Upper lobe of right lung (tissue), 1 donor: Measurements from ENCODE around the gene CNNM1. TPM values are rescaled to one million over a fixed set of nuclear protein-coding genes. Genes with fewer than 3 reads are reported as not detected.

Experiments
- ATAC-seq: fragments of 200-7000 bp; cut with Tn5 transposase; one replicate; pipeline ENCODE4 v1.9.1; 2020; ENCODE audit warnings: mild to moderate bottlenecking, moderate library complexity
- DNase-seq: peaks from one replicate; pipeline ENCODE4 v3.0.0-alpha.2; 2020
- H3K27ac ChIP-seq: fragments of 200-600 bp; one replicate; pipeline ENCODE4 v1.8.0; 2022
- H3K27me3 ChIP-seq: fragments of 200-600 bp; one replicate; pipeline ENCODE4 v1.8.0; 2022; ENCODE audit warnings: mild to moderate bottlenecking
- H3K36me3 ChIP-seq: fragments of 200-600 bp; one replicate; pipeline ENCODE4 v1.8.0; 2022
- H3K4me1 ChIP-seq: fragments of 200-600 bp; one replicate; pipeline ENCODE4 v1.8.0; 2022
- H3K4me3 ChIP-seq: fragments of 200-600 bp; one replicate; pipeline ENCODE4 v1.8.0; 2022; ENCODE audit warnings: mild to moderate bottlenecking
- H3K9me3 ChIP-seq: fragments of 200-600 bp; one replicate; pipeline ENCODE4 v1.8.0; 2022
- intact Hi-C: fragments of 100-400 bp; cut with DNase I; formaldehyde crosslinking; loops from one replicate; pipeline ENCODE4 v1.11.0; 2022
- total RNA-seq: library from RNA; stranded (reverse); fragmentation: NEBNext Ultra II Directional; extraction: Animal tissue kit (Norgen Biotek cat#: 25700); gene quantifications from one replicate; pipeline ENCODE4 v1.2.1, GENCODE V29; 2021
- TF ChIP-seq, protein P1 (sequence below): fragments of 200-600 bp; IDR thresholded peaks from one replicate; pipeline ENCODE4 v1.8.0; 2022; ENCODE audit warnings: antibody characterized with exemption
- donor health status: DM: no; HTN: yes; CAD: no; lungs with severe emphysema.

CNNM1 gene
- total RNA-seq, 1 donor from 2014 or later: 0.69 TPM

DNA sequence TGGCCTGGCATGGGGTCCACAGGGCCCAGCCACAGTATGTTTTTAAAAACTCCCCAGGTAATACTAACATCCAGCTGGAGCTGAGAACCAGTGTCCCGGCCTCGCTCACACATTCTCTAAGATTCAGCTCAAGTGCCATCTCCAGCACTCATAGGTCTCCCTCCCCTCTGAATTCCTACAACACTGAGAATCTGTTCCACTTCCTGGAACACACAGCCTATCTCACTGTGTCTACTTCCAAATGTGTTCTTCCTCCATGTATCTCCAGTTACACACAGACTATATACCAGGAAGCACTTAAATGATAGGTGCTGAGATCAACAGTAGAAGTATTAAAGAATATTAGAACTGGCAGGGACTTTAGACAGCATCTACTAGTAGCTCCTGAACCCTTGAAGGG, 90.5 kb downstream of the CNNM1 start:
- Histone ChIP-seq H3K4me1 (no peaks in the 10 kb centered on the region), H3K27ac (no peak overlapping the region), H3K4me3 (no peak overlapping the region), H3K36me3 (peaks cover 22% of the 10 kb centered on the region), H3K27me3 (no peaks in the 10 kb centered on the region), H3K9me3 (no peaks in the 10 kb centered on the region)
- ATAC-seq (no peak), DNase-seq (no peak)
- TF ChIP-seq, protein P1, sequence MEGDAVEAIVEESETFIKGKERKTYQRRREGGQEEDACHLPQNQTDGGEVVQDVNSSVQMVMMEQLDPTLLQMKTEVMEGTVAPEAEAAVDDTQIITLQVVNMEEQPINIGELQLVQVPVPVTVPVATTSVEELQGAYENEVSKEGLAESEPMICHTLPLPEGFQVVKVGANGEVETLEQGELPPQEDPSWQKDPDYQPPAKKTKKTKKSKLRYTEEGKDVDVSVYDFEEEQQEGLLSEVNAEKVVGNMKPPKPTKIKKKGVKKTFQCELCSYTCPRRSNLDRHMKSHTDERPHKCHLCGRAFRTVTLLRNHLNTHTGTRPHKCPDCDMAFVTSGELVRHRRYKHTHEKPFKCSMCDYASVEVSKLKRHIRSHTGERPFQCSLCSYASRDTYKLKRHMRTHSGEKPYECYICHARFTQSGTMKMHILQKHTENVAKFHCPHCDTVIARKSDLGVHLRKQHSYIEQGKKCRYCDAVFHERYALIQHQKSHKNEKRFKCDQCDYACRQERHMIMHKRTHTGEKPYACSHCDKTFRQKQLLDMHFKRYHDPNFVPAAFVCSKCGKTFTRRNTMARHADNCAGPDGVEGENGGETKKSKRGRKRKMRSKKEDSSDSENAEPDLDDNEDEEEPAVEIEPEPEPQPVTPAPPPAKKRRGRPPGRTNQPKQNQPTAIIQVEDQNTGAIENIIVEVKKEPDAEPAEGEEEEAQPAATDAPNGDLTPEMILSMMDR: no peak
- intact Hi-C loops: no loop called here

DNA sequence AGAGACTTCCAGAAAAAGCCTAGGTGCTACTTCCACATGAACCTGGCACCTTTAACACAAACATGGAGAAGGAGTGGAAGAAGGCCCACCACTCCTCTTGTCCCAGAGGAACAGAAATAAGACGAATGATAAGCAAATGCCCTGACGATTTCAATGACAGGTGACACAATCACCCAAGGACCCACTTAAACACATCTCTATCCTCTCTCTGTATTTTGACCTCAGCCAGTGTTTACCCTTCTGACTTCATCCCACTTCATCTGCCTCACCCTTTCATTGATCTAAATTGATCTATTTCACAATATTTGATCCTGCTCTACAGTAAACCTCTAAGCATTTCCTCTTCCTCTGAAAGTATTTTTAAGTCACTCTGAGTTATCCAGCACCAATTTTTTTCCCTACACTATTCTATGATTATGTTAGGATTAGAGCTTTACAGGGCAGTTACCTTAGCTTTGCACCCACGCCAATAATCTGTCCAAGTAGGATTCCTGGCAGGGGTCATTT, 92.1 kb downstream of the CNNM1 start:
- ATAC-seq (no peak), DNase-seq (no peak)
- TF ChIP-seq, protein P1: no peak
- Histone ChIP-seq H3K4me1 (no peaks in the 10 kb centered on the region), H3K9me3 (no peaks in the 10 kb centered on the region), H3K27me3 (no peaks in the 10 kb centered on the region), H3K27ac (no peak overlapping the region), H3K4me3 (no peak overlapping the region), H3K36me3 (peaks cover 34% of the 10 kb centered on the region)
- intact Hi-C loops: no loop called here

DNA sequence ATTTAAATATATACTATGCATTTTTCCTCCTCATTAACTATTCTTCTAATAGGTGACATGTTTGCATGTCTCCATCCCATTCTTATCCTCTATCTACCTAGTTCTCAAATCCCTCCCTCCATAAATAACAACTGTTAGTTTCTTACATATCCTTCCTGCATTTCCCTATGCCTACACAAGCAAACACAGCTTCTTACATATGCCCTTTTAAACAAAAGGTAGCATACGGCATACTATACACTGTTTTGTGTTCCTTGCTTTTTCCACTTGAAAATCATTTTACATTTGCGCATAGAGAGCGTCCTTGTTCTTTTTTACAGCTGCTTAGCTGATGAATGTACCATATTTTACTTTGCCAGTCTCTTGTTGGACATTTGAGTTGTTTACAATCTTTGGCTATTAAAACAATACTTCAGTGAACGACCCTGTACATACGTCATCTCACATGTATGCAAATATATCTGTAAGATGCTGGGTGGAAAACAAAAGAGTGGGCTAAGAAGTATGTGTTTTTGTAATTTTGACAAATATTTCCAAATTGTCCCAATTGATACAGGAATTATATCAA, 93.5 kb downstream of the CNNM1 start:
- Histone ChIP-seq H3K36me3 (peaks cover 34% of the 10 kb centered on the region), H3K9me3 (no peaks in the 10 kb centered on the region), H3K4me3 (no peak overlapping the region), H3K27me3 (no peaks in the 10 kb centered on the region), H3K27ac (no peak overlapping the region), H3K4me1 (no peaks in the 10 kb centered on the region)
- ATAC-seq (no peak), DNase-seq (no peak)
- TF ChIP-seq, protein P1: no peak
- intact Hi-C loops: no loop called here

DNA sequence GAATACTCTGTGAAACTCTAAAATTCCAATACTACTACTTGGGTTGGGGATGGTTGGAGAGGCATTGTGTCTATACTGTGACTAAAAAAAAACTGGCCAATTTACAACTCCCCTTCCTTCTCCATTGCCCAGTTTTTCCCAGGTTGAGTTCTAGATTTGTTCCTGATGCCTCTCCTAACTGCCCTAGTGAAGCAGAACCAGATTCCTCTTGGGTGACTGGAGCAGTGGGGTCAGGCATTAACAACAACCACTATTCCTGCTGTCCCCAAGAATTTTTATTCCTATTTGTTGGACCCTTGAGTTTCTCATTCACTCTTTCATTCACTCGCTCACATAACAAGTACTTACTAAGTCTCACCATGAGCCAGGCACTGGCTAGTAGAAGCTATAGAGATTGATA, 95.5 kb downstream of the CNNM1 start:
- H3K27me3 ChIP-seq: no peaks in the 10 kb centered on the region
- TF ChIP-seq, protein P1: no peak
- no peaks in the 10 kb centered on the region for H3K9me3 ChIP-seq
- H3K4me1 ChIP-seq: peaks cover 5% of the 10 kb centered on the region
- intact Hi-C loops: no loop called here
- peaks cover 29% of the 10 kb centered on the region for H3K36me3 ChIP-seq
- no peak for DNase-seq
- no peak overlapping the region for H3K27ac ChIP-seq
- no peak for ATAC-seq
- no peak overlapping the region for H3K4me3 ChIP-seq

DNA sequence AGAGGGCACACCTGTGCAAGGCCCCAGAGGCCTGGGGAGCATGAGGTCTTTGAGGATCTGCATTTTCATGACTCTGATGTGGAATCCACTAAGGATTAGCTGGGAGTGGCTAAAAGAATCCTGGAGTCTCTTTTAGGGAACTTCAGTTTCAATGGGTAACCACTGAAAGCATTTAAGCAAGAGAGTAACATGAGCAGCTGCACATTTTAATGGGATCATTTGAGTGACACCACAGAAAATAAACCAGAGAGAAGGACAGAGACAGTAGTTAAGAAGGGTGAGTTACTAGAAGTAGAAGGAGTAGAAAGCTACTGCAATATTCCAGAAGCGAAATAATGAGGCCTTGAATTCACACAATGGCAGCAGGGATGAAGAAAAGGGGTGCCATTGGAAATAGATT, 96.0 kb downstream of the CNNM1 start:
- no peaks in the 10 kb centered on the region for H3K27me3 ChIP-seq
- no peak overlapping the region for H3K27ac ChIP-seq
- no peak overlapping the region for H3K4me3 ChIP-seq
- no peak for ATAC-seq
- intact Hi-C loops: no loop called here
- H3K4me1 ChIP-seq: peaks cover 9% of the 10 kb centered on the region
- no peaks in the 10 kb centered on the region for H3K9me3 ChIP-seq
- H3K36me3 ChIP-seq: peaks cover 25% of the 10 kb centered on the region
- DNase-seq: no peak
- TF ChIP-seq, protein P1: no peak

DNA sequence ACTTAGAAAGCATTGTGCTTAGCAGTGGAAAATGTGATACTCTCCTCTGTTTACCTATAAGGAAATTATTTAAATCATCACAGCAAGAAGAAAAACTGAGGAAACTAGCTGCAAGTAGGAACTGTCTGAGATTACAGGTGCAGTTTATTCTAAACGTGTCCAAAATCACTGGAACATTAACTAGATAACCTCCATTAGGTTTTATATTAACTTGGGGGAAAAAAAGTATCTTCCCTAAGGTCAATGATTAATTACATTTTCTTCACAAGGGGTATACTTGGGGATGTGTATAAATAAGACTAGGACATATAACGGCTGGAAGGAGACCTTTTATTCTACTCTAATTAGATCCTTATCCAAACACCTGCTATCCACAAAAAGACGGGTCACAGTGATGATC, 97.5 kb downstream of the CNNM1 start:
- DNase-seq (no peak), ATAC-seq (no peak)
- Histone ChIP-seq H3K27me3 (no peaks in the 10 kb centered on the region), H3K9me3 (no peaks in the 10 kb centered on the region), H3K27ac (no peak overlapping the region), H3K4me1 (peaks cover 11% of the 10 kb centered on the region), H3K4me3 (no peak overlapping the region), H3K36me3 (peaks cover 21% of the 10 kb centered on the region)
- intact Hi-C loops: no loop called here
- TF ChIP-seq, protein P1: no peak
